HUES48 (cell line): ENCODE results near the gene IFNA13.

Experiments used
- H3K27ac ChIP-seq: one replicate; pipeline ENCODE4 v1.7.0; 2013; ENCODE audit warnings: low read depth, low read length, inconsistent platforms
- H3K27me3 ChIP-seq: 2 replicates; pipeline ENCODE4 v1.6.1; 2013; ENCODE audit warnings: mild to moderate bottlenecking, low read length; ENCODE audit not compliant: control insufficient read depth, insufficient read depth
- H3K36me3 ChIP-seq: 2 replicates; pipeline ENCODE4 v1.6.1; 2013; ENCODE audit warnings: low read length; ENCODE audit not compliant: control insufficient read depth, insufficient read depth
- H3K4me1 ChIP-seq: 2 replicates; pipeline ENCODE4 v1.6.1; 2013; ENCODE audit warnings: mild to moderate bottlenecking, low read length; ENCODE audit not compliant: control insufficient read depth, insufficient read depth
- H3K4me3 ChIP-seq: 2 replicates; pipeline ENCODE4 v1.5.1; 2013; ENCODE audit warnings: mild to moderate bottlenecking, low read depth, low read length
- H3K9ac ChIP-seq: 2 replicates; pipeline ENCODE4 v1.6.1; 2013; ENCODE audit warnings: mild to moderate bottlenecking, low read depth, low read length, moderate library complexity
- H3K9me3 ChIP-seq: 2 replicates; pipeline ENCODE4 v1.6.1; 2013; ENCODE audit warnings: low read length; ENCODE audit not compliant: control insufficient read depth, insufficient read depth

IFNA13 gene

GRCh38 chr9:21322911-21323461, 44.9 kb downstream of the IFNA13 start:
- no peak overlapping the region for H3K27ac ChIP-seq
- H3K4me3 ChIP-seq, result no peak overlapping the region
- H3K9ac ChIP-seq, result no peak overlapping the region
- H3K36me3 ChIP-seq, result no peaks in the 10 kb centered on the region
- no peaks in the 10 kb centered on the region for H3K27me3 ChIP-seq
- no peaks in the 10 kb centered on the region for H3K9me3 ChIP-seq
- peaks cover 4% of the 10 kb centered on the region; the same call in 1 of the 2 replicates for H3K4me1 ChIP-seq

DNA sequence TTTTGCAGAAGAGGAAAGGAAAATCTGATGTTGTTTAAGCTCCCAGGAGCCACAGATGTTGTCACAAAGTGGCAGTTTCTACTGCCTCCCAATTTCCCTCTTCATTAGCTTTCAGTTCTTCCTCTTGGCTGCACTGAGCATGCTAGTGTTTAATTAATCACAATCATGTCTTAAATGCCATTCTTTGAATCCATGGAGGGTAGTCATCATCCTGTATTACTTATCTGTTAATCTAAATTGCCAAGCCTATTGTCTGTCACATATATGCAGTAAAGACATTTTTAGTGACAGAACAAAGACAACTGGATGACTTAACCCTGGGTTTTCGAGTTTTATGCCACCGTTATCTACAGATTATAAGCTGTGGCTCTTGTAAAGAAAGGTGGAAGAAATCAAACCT, 47.4 kb downstream of the IFNA13 start:
- Histone ChIP-seq H3K9ac (no peak overlapping the region), H3K4me3 (no peak overlapping the region), H3K4me1 (peaks cover 4% of the 10 kb centered on the region; the same call in 1 of the 2 replicates)

GRCh38 chr9:21317956-21318923, 49.6 kb downstream of the IFNA13 start:
- H3K4me1 ChIP-seq, result peaks cover 4% of the 10 kb centered on the region; the same call in 1 of the 2 replicates
- H3K9ac ChIP-seq, result no peak overlapping the region
- no peak overlapping the region for H3K27ac ChIP-seq
- no peaks in the 10 kb centered on the region for H3K36me3 ChIP-seq
- H3K4me3 ChIP-seq, result no peak overlapping the region
- no peaks in the 10 kb centered on the region for H3K9me3 ChIP-seq
- no peaks in the 10 kb centered on the region for H3K27me3 ChIP-seq

More for the DNA sequence above, 47.4 kb downstream of the IFNA13 start:
- Histone ChIP-seq H3K27me3 (no peaks in the 10 kb centered on the region), H3K27ac (no peak overlapping the region), H3K9me3 (no peaks in the 10 kb centered on the region), H3K36me3 (no peaks in the 10 kb centered on the region)
